Endothelial cell of umbilical vein (primary cell): ENCODE data around the gene REG3A. TPM values are rescaled to one million over a fixed set of nuclear protein-coding genes. Genes with fewer than 3 reads are reported as not detected.

ENCODE experiments used
- BruUV-seq: library from RNA; stranded (reverse); fragments of 400-500 nt; replicated peaks from 2 replicates; lab custom pipeline; 2021; lab: Mats Ljungman, UMichigan
- CTCF ChIA-PET: fragments of 300-600, 350-600 bp; sonication (Branson Sonifier 250); formaldehyde crosslinking; loops from one replicate; lab custom pipeline; 2021; ENCODE audit warnings: antibody characterized with exemption, inconsistent platforms; lab: Charles Lee
- POLR2A ChIA-PET: fragments of 300-600, 350-600 bp; sonication (Branson Sonifier 250); formaldehyde crosslinking; loops from one replicate; lab custom pipeline; 2021; ENCODE audit warnings: antibody characterized with exemption, inconsistent platforms; lab: Charles Lee
- DNase-seq: peaks from one replicate; pipeline ENCODE4 v3.0.0-alpha.2; 2011; ENCODE audit warnings: low read depth, low spot score
- FAIRE-seq: peaks from 2 replicates; lab custom pipeline; 2011; peaks lifted over from hg19 to GRCh38; lab: Jason Lieb, UNC
- H2AFZ ChIP-seq: 2 replicates; pipeline ENCODE4 v1.6.0; 2012; ENCODE audit warnings: low read depth, low read length, control low read depth, inconsistent platforms
- H3K27ac ChIP-seq: 2 replicates; pipeline ENCODE4 v1.5.1; 2011; ENCODE audit warnings: low read depth, mild to moderate bottlenecking, control low read depth, low read length, moderate library complexity; ENCODE audit not compliant: insufficient read depth
- H3K27me3 ChIP-seq, 2 experiments: 2 replicates each; pipeline versions ENCODE4 v1.6.0 to v1.6.1; 2011; ENCODE audit warnings: low read length in 2 of 2, mixed read lengths in 1 of 2; ENCODE audit not compliant: control insufficient read depth in 2 of 2, insufficient read depth in 2 of 2
- H3K36me3 ChIP-seq, 2 experiments: 2 replicates in 1 of 2; 3 replicates in 1 of 2; pipeline ENCODE4 v1.5.1; 2011; ENCODE audit warnings: low read length in 2 of 2, mild to moderate bottlenecking in 1 of 2, moderate library complexity in 1 of 2; ENCODE audit not compliant: control insufficient read depth in 2 of 2, insufficient read depth in 2 of 2; ENCODE audit errors: extremely low read depth in 1 of 2
- H3K4me1 ChIP-seq: 3 replicates; pipeline ENCODE4 v1.5.1; 2011; ENCODE audit warnings: mild to moderate bottlenecking, low read length; ENCODE audit not compliant: control insufficient read depth, insufficient read depth; ENCODE audit errors: extremely low read depth
- H3K4me2 ChIP-seq: 2 replicates; pipeline ENCODE4 v1.6.1; 2011; ENCODE audit warnings: low read length, control low read depth, mixed read lengths; ENCODE audit not compliant: insufficient read depth
- H3K4me3 ChIP-seq, 3 experiments: fragments of 200-600 bp in 1 of 3; sonication (generic), shearing (Covaris generic) in 1 of 3; replicated peaks in 1 of 3; 2 replicates each; pipeline ENCODE4 v1.5.1; 2011 to 2016; ENCODE audit warnings: control low read depth in 3 of 3, low read length in 3 of 3, mild to moderate bottlenecking in 2 of 3, inconsistent platforms in 1 of 3, low read depth in 1 of 3, moderate library complexity in 1 of 3; ENCODE audit not compliant: insufficient read depth in 1 of 3
- H3K79me2 ChIP-seq: 2 replicates; pipeline ENCODE4 v1.6.0; 2012; ENCODE audit warnings: low read length, inconsistent platforms; ENCODE audit not compliant: control insufficient read depth, insufficient read depth
- H3K9ac ChIP-seq: replicated peaks from 2 replicates; pipeline ENCODE3; 2011; ENCODE audit warnings: low read length, control low read depth; ENCODE audit not compliant: insufficient read depth; ENCODE audit errors: extremely low read depth
- H3K9me1 ChIP-seq: replicated peaks from 3 replicates; pipeline ENCODE4 v1.6.0; 2011; ENCODE audit warnings: mild to moderate bottlenecking, low read length; ENCODE audit not compliant: control insufficient read depth, insufficient read depth; ENCODE audit errors: extremely low read depth
- H3K9me3 ChIP-seq: replicated peaks from 2 replicates; pipeline ENCODE4 v1.5.1; 2012; ENCODE audit warnings: low read length, inconsistent platforms; ENCODE audit not compliant: control insufficient read depth, insufficient read depth
- H4K20me1 ChIP-seq: replicated peaks from 2 replicates; pipeline ENCODE3; 2011; ENCODE audit warnings: mild to moderate bottlenecking, low read length; ENCODE audit not compliant: control insufficient read depth, insufficient read depth; ENCODE audit errors: extremely low read depth
- EZH2 ChIP-seq: IDR thresholded peaks from 2 replicates; pipeline ENCODE4 v1.6.1; 2012; ENCODE audit warnings: borderline replicate concordance, low read depth, mild to moderate bottlenecking, moderate library complexity, low read length, inconsistent platforms; ENCODE audit not compliant: severe bottlenecking
- FOS ChIP-seq: IDR thresholded peaks from 2 replicates; pipeline ENCODE4 v1.6.1; 2011; ENCODE audit warnings: mild to moderate bottlenecking, low read length, moderate library complexity, borderline replicate concordance; ENCODE audit not compliant: insufficient read depth
- GATA2 ChIP-seq: IDR thresholded peaks from 2 replicates; pipeline ENCODE4 v1.7.0; 2011; ENCODE audit warnings: low read depth, mild to moderate bottlenecking, moderate library complexity, mixed read lengths, low read length; ENCODE audit not compliant: insufficient read length, insufficient read depth
- JUN ChIP-seq: IDR thresholded peaks from 2 replicates; pipeline ENCODE4 v1.6.1; 2011; ENCODE audit warnings: borderline replicate concordance, low read depth; ENCODE audit not compliant: insufficient read length, insufficient read depth
- MYC ChIP-seq: IDR thresholded peaks from one replicate; pipeline ENCODE4 v1.6.1; 2011; ENCODE audit warnings: mild to moderate bottlenecking, low read depth, low read length
- POLR2A ChIP-seq: IDR thresholded peaks from 2 replicates; pipeline ENCODE4 v1.6.1; 2012; ENCODE audit warnings: low read depth, mild to moderate bottlenecking, control low read depth, low read length
- POLR2AphosphoS5 ChIP-seq: IDR thresholded peaks from 2 replicates; pipeline ENCODE4 v1.6.1; 2012; ENCODE audit warnings: low read depth, mild to moderate bottlenecking, control low read depth, low read length, moderate library complexity; ENCODE audit not compliant: insufficient read depth
- dilution Hi-C: fragments of 300-500 bp; cut with MboI; formaldehyde crosslinking; loops from one replicate; pipeline ENCODE4 v1.15.0; 2019; ENCODE audit warnings: low sequenced_read_pairs; ENCODE audit not compliant: extremely low pct_ligation_motif_present
- intact Hi-C: fragments of 100-400 bp; cut with micrococcal nuclease; formaldehyde crosslinking; loops from one replicate; pipeline ENCODE4 v1.10.0; 2022
- polyA plus RNA-seq, 4 experiments: library from polyadenylated mRNA; depleted of rRNA in 3 of 4; stranded (reverse) in 3 of 4; unstranded in 1 of 4; fragments of >200 nt; gene quantifications; 2 replicates each; pipeline versions ENCODE4 v1.2.1 to v1.2.3, GENCODE V29; 2011 to 2012; ENCODE audit warnings: missing spikeins in 1 of 4
- total RNA-seq: library from RNA; stranded (reverse); gene quantifications from 2 replicates; pipeline ENCODE4 v1.2.3, GENCODE V29; 2021
- TF ChIP-seq, protein P1 (sequence below): IDR thresholded peaks from 2 replicates; pipeline ENCODE4 v1.6.1; 2011; ENCODE audit not compliant: insufficient read depth, insufficient read length
- TF ChIP-seq, protein P2 (sequence below), 2 donors: IDR thresholded peaks; 1 replicate in 1 of 2; 2 replicates in 1 of 2; pipeline ENCODE4 v1.5.1; 2011; ENCODE audit warnings: low read length in 2 of 2, mild to moderate bottlenecking in 2 of 2, moderate library complexity in 2 of 2, control low read depth in 1 of 2, inconsistent platforms in 1 of 2, low read depth in 1 of 2; ENCODE audit not compliant: insufficient read depth in 1 of 2; ENCODE audit errors: extremely low read depth in 1 of 2

Gene REG3A
- total and polyA plus RNA-seq, 2 donors (not counting 3 experiments of a cell fraction or from before 2014, with no cell fraction given), result not detected

DNA sequence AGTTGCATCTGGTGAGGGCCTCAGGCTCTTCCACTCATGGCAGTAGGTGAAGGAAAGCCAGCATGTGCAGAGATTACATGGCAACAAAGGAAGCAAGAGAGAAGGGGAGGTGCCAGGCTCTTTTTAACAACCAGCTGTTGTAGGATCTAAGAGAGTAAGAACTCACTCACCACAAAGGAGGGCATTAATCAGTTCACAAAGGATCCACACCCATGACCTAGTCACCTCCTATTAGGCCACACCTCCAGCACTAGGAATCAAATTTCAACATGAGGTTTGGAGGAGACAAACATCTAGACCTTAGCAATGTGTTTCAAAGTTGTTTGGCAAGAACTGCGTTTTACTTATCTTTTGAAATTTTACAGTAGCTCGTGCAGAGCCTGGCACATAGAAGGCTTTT lies 20.5 kb upstream of the REG3A start:
- CTCF ChIA-PET, result no interaction called here
- Histone ChIP-seq H3K9me3 (peaks cover 2% of the 10 kb centered on the region), H3K4me3 (no peak overlapping the region), H3K4me2 (no peak overlapping the region), H3K79me2 (no peaks in the 10 kb centered on the region), H3K36me3 (no peaks in the 10 kb centered on the region), H3K9ac (no peak overlapping the region), H3K4me1 (no peaks in the 10 kb centered on the region), H2AFZ (no peak overlapping the region), H3K27ac (no peak overlapping the region), H3K27me3 (no peaks in the 10 kb centered on the region), H3K9me1 (no peaks in the 10 kb centered on the region), H4K20me1 (no peaks in the 10 kb centered on the region)
- no peak for FAIRE-seq
- intact Hi-C loops (no loop called here), dilution Hi-C loops (no loop called here)
- no TSS peak for BruUV-seq
- TF ChIP-seq, protein P1, sequence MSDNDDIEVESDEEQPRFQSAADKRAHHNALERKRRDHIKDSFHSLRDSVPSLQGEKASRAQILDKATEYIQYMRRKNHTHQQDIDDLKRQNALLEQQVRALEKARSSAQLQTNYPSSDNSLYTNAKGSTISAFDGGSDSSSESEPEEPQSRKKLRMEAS, result no peak
- TF ChIP-seq POLR2A, result no peak
- no peak for TF ChIP-seq MYC
- TF ChIP-seq GATA2, result no peak
- no peak for TF ChIP-seq FOS
- no peak for TF ChIP-seq POLR2AphosphoS5
- no peak for TF ChIP-seq EZH2
- no peak for TF ChIP-seq JUN
- TF ChIP-seq, protein P2, sequence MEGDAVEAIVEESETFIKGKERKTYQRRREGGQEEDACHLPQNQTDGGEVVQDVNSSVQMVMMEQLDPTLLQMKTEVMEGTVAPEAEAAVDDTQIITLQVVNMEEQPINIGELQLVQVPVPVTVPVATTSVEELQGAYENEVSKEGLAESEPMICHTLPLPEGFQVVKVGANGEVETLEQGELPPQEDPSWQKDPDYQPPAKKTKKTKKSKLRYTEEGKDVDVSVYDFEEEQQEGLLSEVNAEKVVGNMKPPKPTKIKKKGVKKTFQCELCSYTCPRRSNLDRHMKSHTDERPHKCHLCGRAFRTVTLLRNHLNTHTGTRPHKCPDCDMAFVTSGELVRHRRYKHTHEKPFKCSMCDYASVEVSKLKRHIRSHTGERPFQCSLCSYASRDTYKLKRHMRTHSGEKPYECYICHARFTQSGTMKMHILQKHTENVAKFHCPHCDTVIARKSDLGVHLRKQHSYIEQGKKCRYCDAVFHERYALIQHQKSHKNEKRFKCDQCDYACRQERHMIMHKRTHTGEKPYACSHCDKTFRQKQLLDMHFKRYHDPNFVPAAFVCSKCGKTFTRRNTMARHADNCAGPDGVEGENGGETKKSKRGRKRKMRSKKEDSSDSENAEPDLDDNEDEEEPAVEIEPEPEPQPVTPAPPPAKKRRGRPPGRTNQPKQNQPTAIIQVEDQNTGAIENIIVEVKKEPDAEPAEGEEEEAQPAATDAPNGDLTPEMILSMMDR (IDR thresholded peaks at IDR 0.05; ENCODE audit: extremely low read depth in 1 of 2, insufficient read depth in 1 of 2, low read depth in 1 of 2, low read length in 2 of 2), result no peak
- POLR2A ChIA-PET, result no interaction called here
- no peak for DNase-seq
